SK-N-SH treated with all-trans-retinoic acid at 6 μM for 48 hours (cell line): Measurements from ENCODE around the gene TMEM182.

Experiments
- ARNTL ChIP-seq: fragments of 450-650 bp; formaldehyde crosslinking; IDR thresholded peaks from 2 replicates; pipeline ENCODE4 v1.5.0; 2020; ENCODE audit warnings: low read depth, mild to moderate bottlenecking, moderate library complexity, borderline replicate concordance
- BACH2 ChIP-seq: fragments of 250-450 bp; sonication (Bioruptor Pico); IDR thresholded peaks from 2 replicates; pipeline ENCODE4 v1.9.0; 2021; ENCODE audit warnings: mild to moderate bottlenecking, borderline replicate concordance
- CSDC2 ChIP-seq: fragments of 250-450 bp; sonication (Bioruptor Pico); IDR thresholded peaks from 2 replicates; pipeline ENCODE4 v1.5.0; 2020; ENCODE audit warnings: mild to moderate bottlenecking, moderate library complexity
- RARB ChIP-seq: fragments of 250-450 bp; sonication (Bioruptor Pico); IDR thresholded peaks from 2 replicates; pipeline ENCODE4 v1.8.0; 2021; ENCODE audit warnings: mild to moderate bottlenecking, moderate library complexity
- TCF4 ChIP-seq: fragments of 250-450 bp; sonication (Bioruptor Pico); IDR thresholded peaks from 2 replicates; pipeline ENCODE4 v1.8.0; 2021; ENCODE audit warnings: mild to moderate bottlenecking, moderate library complexity, borderline replicate concordance
- ZFP3 ChIP-seq: fragments of 250-450 bp; sonication (Bioruptor Pico); IDR thresholded peaks from 2 replicates; pipeline ENCODE4 v1.5.0; 2020; ENCODE audit warnings: mild to moderate bottlenecking, moderate library complexity
- ZFP30 ChIP-seq: fragments of 450-650 bp; formaldehyde crosslinking; IDR thresholded peaks from 2 replicates; pipeline ENCODE4 v1.5.0; 2022; ENCODE audit warnings: mild to moderate bottlenecking, moderate library complexity
- ZNF565 ChIP-seq: fragments of 450-650 bp; formaldehyde crosslinking; conservative IDR thresholded peaks from 2 replicates; pipeline ENCODE4 v1.5.0; 2020; ENCODE audit warnings: low read depth, mild to moderate bottlenecking, moderate library complexity

DNA sequence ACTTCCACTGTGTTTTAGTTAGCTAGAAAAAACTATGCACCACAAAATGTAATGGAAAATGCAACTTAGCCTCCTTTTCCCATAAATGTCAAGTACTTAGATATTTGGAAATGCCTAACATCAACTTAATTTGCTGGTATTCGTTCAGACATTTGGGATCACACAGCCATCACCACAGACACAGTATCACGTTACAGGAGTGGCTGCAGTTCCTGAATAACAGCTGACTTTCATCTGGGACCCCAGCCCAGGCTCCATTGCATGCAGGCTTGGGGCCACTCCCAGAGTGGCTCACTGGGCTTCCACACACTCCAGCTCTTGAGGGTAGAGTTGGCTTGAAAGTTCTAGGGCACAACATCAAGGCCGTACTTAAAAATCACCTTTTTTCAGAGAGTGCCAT, 9.3 kb downstream of the TMEM182 start:
- TF ChIP-seq TCF4 (CRISPR knock-in tag), result no peak
- TF ChIP-seq ZFP30 (CRISPR knock-in tag), result no peak
- TF ChIP-seq BACH2, result no peak
- no peak for TF ChIP-seq RARB
- TF ChIP-seq CSDC2 (CRISPR knock-in tag), result no peak
- no peak for TF ChIP-seq ZNF565 (CRISPR knock-in tag)
- TF ChIP-seq ZFP3 (CRISPR knock-in tag), result no peak
- TF ChIP-seq ARNTL (CRISPR knock-in tag), result no peak
